Common myeloid progenitor, CD34-positive (primary cell): ENCODE measurements around the gene DUSP16.
"Not testable (repeated sequence)": the region's sequence is repeated elsewhere in the genome, so short reads cannot be mapped to it uniquely, and the experiment has no call there.

Experiments
- CTCF ChIA-PET: fragments of 350-600 bp; sonication (Branson Sonifier 250); formaldehyde crosslinking; loops from one replicate; lab custom pipeline; 2021; ENCODE audit warnings: antibody characterized with exemption; lab: Charles Lee
- POLR2A ChIA-PET: fragments of 350-600 bp; sonication (Branson Sonifier 250); formaldehyde crosslinking; loops from one replicate; lab custom pipeline; 2021; ENCODE audit warnings: antibody characterized with exemption; lab: Charles Lee
- DNase-seq, 3 donors: peaks; one replicate each; pipeline versions ENCODE4 v3.0.0 to v3.0.0-alpha.2; 2013
- H3K27ac ChIP-seq, 2 experiments: 1 replicate in 1 of 2; 2 replicates in 1 of 2; pipeline ENCODE4 v1.7.0; 2013; ENCODE audit warnings: inconsistent platforms in 2 of 2, low read length in 2 of 2, mild to moderate bottlenecking in 2 of 2, low read depth in 1 of 2, moderate library complexity in 1 of 2; ENCODE audit not compliant: severe bottlenecking in 2 of 2, insufficient read depth in 1 of 2, poor library complexity in 1 of 2
- H3K27me3 ChIP-seq, 5 experiments: replicated peaks in 2 of 5; 1 replicate in 3 of 5; 2 replicates in 2 of 5; pipeline versions ENCODE4 v1.6.1 to v1.7.0; 2013; ENCODE audit warnings: low read length in 4 of 5, mild to moderate bottlenecking in 2 of 5, moderate library complexity in 2 of 5, inconsistent platforms in 1 of 5; ENCODE audit not compliant: insufficient read depth in 5 of 5, control insufficient read depth in 4 of 5
- H3K36me3 ChIP-seq, 4 experiments: 1 replicate in 2 of 4; 2 replicates in 2 of 4; pipeline versions ENCODE4 v1.6.1 to v1.7.0; 2013; ENCODE audit warnings: low read length in 3 of 4, control low read depth in 1 of 4, mild to moderate bottlenecking in 1 of 4; ENCODE audit not compliant: control insufficient read depth in 4 of 4, insufficient read depth in 4 of 4
- H3K4me1 ChIP-seq, 4 experiments: 1 replicate in 3 of 4; 2 replicates in 1 of 4; pipeline versions ENCODE4 v1.6.1 to v1.7.1; 2013; ENCODE audit warnings: low read length in 3 of 4, mild to moderate bottlenecking in 3 of 4, control low read depth in 1 of 4, inconsistent platforms in 1 of 4, moderate library complexity in 1 of 4; ENCODE audit not compliant: control insufficient read depth in 4 of 4, insufficient read depth in 4 of 4; ENCODE audit errors: control extremely low read depth in 1 of 4
- H3K4me3 ChIP-seq, 7 experiments: 1 replicate in 4 of 7; 2 replicates in 3 of 7; pipeline versions ENCODE4 v1.5.1 to v1.7.0; 2013; ENCODE audit warnings: mild to moderate bottlenecking in 7 of 7, low read length in 6 of 7, moderate library complexity in 6 of 7, inconsistent platforms in 2 of 7, low read depth in 2 of 7, control low read depth in 1 of 7; ENCODE audit not compliant: insufficient read depth in 4 of 7, control insufficient read depth in 1 of 7; ENCODE audit errors: extremely low read depth in 1 of 7
- H3K9me3 ChIP-seq, 5 experiments: 1 replicate in 4 of 5; 2 replicates in 1 of 5; pipeline versions ENCODE4 v1.6.1 to v1.7.1; 2013; ENCODE audit warnings: low read length in 4 of 5, mild to moderate bottlenecking in 2 of 5, inconsistent platforms in 1 of 5, low read depth in 1 of 5, moderate library complexity in 1 of 5; ENCODE audit not compliant: control insufficient read depth in 4 of 5, insufficient read depth in 2 of 5; ENCODE audit errors: control extremely low read depth in 1 of 5
- WGBS: methylation state at CpG from one replicate; pipeline ENCODE4 v1.1.5; 2013; ENCODE audit not compliant: insufficient coverage; 5-methylcytosine and 5-hydroxymethylcytosine counted together

Gene DUSP16

GRCh38 chr12:12471982-12472961 is 90.4 kb downstream of the DUSP16 start:
- CTCF ChIA-PET, DNase-seq, H3K4me3 ChIP-seq, H3K9me3 ChIP-seq, H3K4me1 ChIP-seq, POLR2A ChIA-PET, H3K27me3 ChIP-seq, H3K27ac ChIP-seq: not testable (repeated sequence)
- WGBS = 92% methylated on average over 15 of the region's 37 CpGs
- H3K36me3 ChIP-seq = peaks cover 0 to 20% (median 11%) of the 10 kb centered on the region in 4 experiments

GRCh38 chr12:12470751-12471306 is 91.8 kb downstream of the DUSP16 start:
- Histone ChIP-seq H3K9me3 (no peaks in the 10 kb centered on the region), H3K4me3 (no peak overlapping the region), H3K27ac (no peak overlapping the region), H3K4me1 (no peaks in the 10 kb centered on the region), H3K27me3 (no peaks in the 10 kb centered on the region), H3K36me3 (peaks cover 0 to 15% (median 8%) of the 10 kb centered on the region in 4 experiments)
- ChIA-PET CTCF (no interaction called here), POLR2A (no interaction called here)
- no peak for DNase-seq
- WGBS = 92% methylated on average over 6 of the region's 7 CpGs

GRCh38 chr12:12469386-12469785 is 93.3 kb downstream of the DUSP16 start:
- Histone ChIP-seq H3K27me3 (no peaks in the 10 kb centered on the region), H3K27ac (no peak overlapping the region), H3K9me3 (no peaks in the 10 kb centered on the region), H3K4me1 (no peaks in the 10 kb centered on the region), H3K4me3 (no peak overlapping the region), H3K36me3 (peaks cover 0 to 18% (median 9%) of the 10 kb centered on the region in 4 experiments)
- ChIA-PET CTCF (no interaction called here), POLR2A (no interaction called here)
- no peak for DNase-seq
- 98% methylated on average over 5 of the region's 7 CpGs for WGBS

GRCh38 chr12:12468575-12468974 is 94.1 kb downstream of the DUSP16 start:
- Histone ChIP-seq H3K4me3 (no peak overlapping the region), H3K27ac (no peak overlapping the region), H3K4me1 (no peaks in the 10 kb centered on the region), H3K27me3 (no peaks in the 10 kb centered on the region), H3K36me3 (peaks cover 0 to 18% (median 9%) of the 10 kb centered on the region in 4 experiments), H3K9me3 (no peaks in the 10 kb centered on the region)
- 94% methylated on average over 2 of the region's 3 CpGs for WGBS
- ChIA-PET POLR2A (no interaction called here), CTCF (interaction anchor here (0.8 kb wide), 1 partner anchor 14 kb away, joined by 3 read pairs; no protein-coding TSS in a partner anchor)
- no peak for DNase-seq

- CTCF ChIA-PET = interaction anchor here (0.8 kb wide), 1 partner anchor 13 kb away, joined by 3 read pairs; no protein-coding TSS in a partner anchor
Observed at GRCh38 chr12:12467688-12468261, 94.9 kb downstream of the DUSP16 start.

GRCh38 chr12:12467264-12467663 is 95.4 kb downstream of the DUSP16 start:
- no peak overlapping the region for H3K4me3 ChIP-seq
- POLR2A ChIA-PET = no interaction called here
- CTCF ChIA-PET = no interaction called here
- no peak overlapping the region for H3K27ac ChIP-seq
- peaks cover 0 to 18% (median 9%) of the 10 kb centered on the region in 4 experiments for H3K36me3 ChIP-seq
- H3K4me1 ChIP-seq = no peaks in the 10 kb centered on the region
- no peaks in the 10 kb centered on the region for H3K27me3 ChIP-seq
- no peaks in the 10 kb centered on the region for H3K9me3 ChIP-seq
- WGBS = 92% methylated on average over 3 of the region's 6 CpGs
- no peak for DNase-seq

More at GRCh38 chr12:12467688-12468261, 94.9 kb downstream of the DUSP16 start:
- WGBS = 99% methylated on average over 8 of the region's 14 CpGs
- Histone ChIP-seq H3K36me3 (peaks cover 0 to 18% (median 9%) of the 10 kb centered on the region in 4 experiments), H3K4me3 (no peak overlapping the region), H3K9me3 (no peaks in the 10 kb centered on the region), H3K4me1 (no peaks in the 10 kb centered on the region), H3K27me3 (no peaks in the 10 kb centered on the region), H3K27ac (no peak overlapping the region)
- POLR2A ChIA-PET = no interaction called here
- no peak for DNase-seq
